ENCODE measurements around the gene POLQ. TPM values are rescaled to one million over a fixed set of nuclear protein-coding genes. Genes with fewer than 3 reads are reported as not detected.

The POLQ gene
- total and polyA plus RNA-seq, 2 donors (not counting 3 experiments of a cell fraction or from before 2014, with no cell fraction given), result 1.8 to 10.8 TPM

DNA sequence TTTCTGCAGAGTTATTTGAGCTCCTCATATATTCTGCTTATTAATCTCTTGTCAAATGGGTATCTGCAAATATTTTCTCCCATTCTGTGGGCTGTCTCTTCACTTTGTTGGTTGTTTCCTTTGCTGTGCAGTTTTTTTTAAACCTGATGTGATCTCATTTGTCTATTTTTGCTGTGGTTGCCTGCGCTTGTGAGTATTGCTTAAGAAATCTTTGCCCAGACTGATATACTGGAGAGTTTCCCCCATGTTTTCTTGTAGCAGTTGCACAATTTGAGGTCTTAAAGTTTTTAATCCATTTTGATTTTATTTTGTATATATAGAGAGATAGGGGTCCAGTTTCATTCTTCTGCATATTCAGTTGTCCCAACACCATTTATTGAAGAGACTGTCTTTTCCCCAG is 102.3 kb downstream of the POLQ start:
- no TSS peak for BruUV-seq (replicated peaks)
- H3K36me3 ChIP-seq (ENCODE audit: control insufficient read depth in 2 of 2, extremely low read depth in 1 of 2, insufficient read depth in 2 of 2, low read length in 2 of 2), result no peaks in the 10 kb centered on the region
- ChIA-PET CTCF (interaction anchor here (2.9 kb wide), 1 partner anchor 12 kb away, joined by 8 read pairs; no protein-coding TSS in a partner anchor), POLR2A (no interaction called here)
- H4K20me1 ChIP-seq (replicated peaks; ENCODE audit: control insufficient read depth, extremely low read depth, insufficient read depth, low read length), result no peaks in the 10 kb centered on the region
- H3K9me3 ChIP-seq (replicated peaks; ENCODE audit: control insufficient read depth, insufficient read depth, low read length), result no peaks in the 10 kb centered on the region
- no peak overlapping the region for H2AFZ ChIP-seq (ENCODE audit: low read depth, low read length)
- dilution Hi-C loops (cut with MboI; ENCODE audit: extremely low pct_ligation_motif_present, low sequenced_read_pairs), result no loop called here
- no peak overlapping the region for H3K4me2 ChIP-seq (ENCODE audit: insufficient read depth, low read length)
- intact Hi-C loops (cut with micrococcal nuclease), result no loop called here
- H3K79me2 ChIP-seq (ENCODE audit: control insufficient read depth, insufficient read depth, low read length), result no peaks in the 10 kb centered on the region
- no peaks in the 10 kb centered on the region for H3K4me1 ChIP-seq (ENCODE audit: control insufficient read depth, extremely low read depth, insufficient read depth, low read length)
- DNase-seq (ENCODE audit: low read depth, low spot score) (no peak), FAIRE-seq (no peak)
- no peak for TF ChIP-seq POLR2AphosphoS5 (IDR thresholded peaks at IDR 0.05; ENCODE audit: insufficient read depth, low read depth, low read length)
- TF ChIP-seq MYC (IDR thresholded peaks at IDR 0.05; ENCODE audit: low read depth, low read length), result no peak
- no peak for TF ChIP-seq JUN (IDR thresholded peaks at IDR 0.05; ENCODE audit: borderline replicate concordance, insufficient read depth, insufficient read length, low read depth)
- no peak for TF ChIP-seq EZH2 (IDR thresholded peaks at IDR 0.05; ENCODE audit: borderline replicate concordance, low read depth, low read length, severe bottlenecking)
- TF ChIP-seq, protein P1, sequence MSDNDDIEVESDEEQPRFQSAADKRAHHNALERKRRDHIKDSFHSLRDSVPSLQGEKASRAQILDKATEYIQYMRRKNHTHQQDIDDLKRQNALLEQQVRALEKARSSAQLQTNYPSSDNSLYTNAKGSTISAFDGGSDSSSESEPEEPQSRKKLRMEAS (IDR thresholded peaks at IDR 0.05; ENCODE audit: insufficient read depth, insufficient read length), result no peak
- no peak for TF ChIP-seq POLR2A (IDR thresholded peaks at IDR 0.05; ENCODE audit: low read depth, low read length)
- TF ChIP-seq FOS (IDR thresholded peaks at IDR 0.05; ENCODE audit: borderline replicate concordance, insufficient read depth, low read length), result no peak
- TF ChIP-seq GATA2 (IDR thresholded peaks at IDR 0.05; ENCODE audit: insufficient read depth, insufficient read length, low read depth, low read length), result no peak
- TF ChIP-seq, protein P2, sequence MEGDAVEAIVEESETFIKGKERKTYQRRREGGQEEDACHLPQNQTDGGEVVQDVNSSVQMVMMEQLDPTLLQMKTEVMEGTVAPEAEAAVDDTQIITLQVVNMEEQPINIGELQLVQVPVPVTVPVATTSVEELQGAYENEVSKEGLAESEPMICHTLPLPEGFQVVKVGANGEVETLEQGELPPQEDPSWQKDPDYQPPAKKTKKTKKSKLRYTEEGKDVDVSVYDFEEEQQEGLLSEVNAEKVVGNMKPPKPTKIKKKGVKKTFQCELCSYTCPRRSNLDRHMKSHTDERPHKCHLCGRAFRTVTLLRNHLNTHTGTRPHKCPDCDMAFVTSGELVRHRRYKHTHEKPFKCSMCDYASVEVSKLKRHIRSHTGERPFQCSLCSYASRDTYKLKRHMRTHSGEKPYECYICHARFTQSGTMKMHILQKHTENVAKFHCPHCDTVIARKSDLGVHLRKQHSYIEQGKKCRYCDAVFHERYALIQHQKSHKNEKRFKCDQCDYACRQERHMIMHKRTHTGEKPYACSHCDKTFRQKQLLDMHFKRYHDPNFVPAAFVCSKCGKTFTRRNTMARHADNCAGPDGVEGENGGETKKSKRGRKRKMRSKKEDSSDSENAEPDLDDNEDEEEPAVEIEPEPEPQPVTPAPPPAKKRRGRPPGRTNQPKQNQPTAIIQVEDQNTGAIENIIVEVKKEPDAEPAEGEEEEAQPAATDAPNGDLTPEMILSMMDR (IDR thresholded peaks at IDR 0.05; ENCODE audit: extremely low read depth in 1 of 2, insufficient read depth in 1 of 2, low read depth in 1 of 2, low read length in 2 of 2), result no peak
- no peaks in the 10 kb centered on the region for H3K27me3 ChIP-seq (ENCODE audit: control insufficient read depth in 2 of 2, insufficient read depth in 2 of 2, low read length in 2 of 2)
- H3K27ac ChIP-seq (ENCODE audit: insufficient read depth, low read depth, low read length), result no peak overlapping the region
- H3K4me3 ChIP-seq (replicated peaks in 1 of 3; ENCODE audit: insufficient read depth in 1 of 3, low read depth in 1 of 3, low read length in 3 of 3), result no peak overlapping the region
- H3K9ac ChIP-seq (replicated peaks; ENCODE audit: extremely low read depth, insufficient read depth, low read length), result no peak overlapping the region
- H3K9me1 ChIP-seq (replicated peaks; ENCODE audit: control insufficient read depth, extremely low read depth, insufficient read depth, low read length), result no peaks in the 10 kb centered on the region

Data from endothelial cell of umbilical vein (primary cell).